ENCODE results near the gene STK4.

The STK4 gene

GRCh38 chr20:45091366-45091765 is 125.1 kb downstream of the STK4 start:
- DNase-seq, result no peak

GRCh38 chr20:45092898-45093297 is 126.6 kb downstream of the STK4 start:
- no peak for DNase-seq

GRCh38 chr20:45094201-45094600 is 127.9 kb downstream of the STK4 start:
- no peak for DNase-seq

- no peak for DNase-seq
These were observed 128.7 kb downstream of the STK4 start for GRCh38 chr20:45094864-45095574.

GRCh38 chr20:45095805-45096238 is 129.5 kb downstream of the STK4 start:
- peak; percentile 28 for DNase-seq

- no peak for DNase-seq
These were observed 130.5 kb downstream of the STK4 start for GRCh38 chr20:45096781-45097180.

- no peak for DNase-seq
These were observed 131.3 kb downstream of the STK4 start for GRCh38 chr20:45097485-45098102.

GRCh38 chr20:45098103-45098773 is 131.9 kb downstream of the STK4 start:
- DNase-seq, result no peak

GRCh38 chr20:45100563-45101245 is 134.4 kb downstream of the STK4 start, which contains the start of gene KCNS1:
Gene KCNS1, minus strand, starts transcription at chr20:45101127. Its CDS starts 1,891 bp downstream, at chr20:45099236.
- DNase-seq, result no peak

- DNase-seq, result no peak
These were observed 135.1 kb downstream of the STK4 start for GRCh38 chr20:45101333-45101850.

GRCh38 chr20:45103072-45103471 is 136.8 kb downstream of the STK4 start:
- no peak for DNase-seq

GRCh38 chr20:45104786-45105185 is 138.5 kb downstream of the STK4 start:
- no peak for DNase-seq

GRCh38 chr20:45105317-45105716 is 139.0 kb downstream of the STK4 start:
- no peak for DNase-seq

GRCh38 chr20:45109634-45110033 is 143.3 kb downstream of the STK4 start:
- DNase-seq, result no peak

GRCh38 chr20:45110301-45110700 is 144.0 kb downstream of the STK4 start:
- DNase-seq, result no peak

- no peak for DNase-seq
These were observed 145.0 kb downstream of the STK4 start for GRCh38 chr20:45111285-45111684.

- DNase-seq, result no peak
These were observed 145.6 kb downstream of the STK4 start for GRCh38 chr20:45111799-45112471.

GRCh38 chr20:45112754-45113153 is 146.4 kb downstream of the STK4 start:
- DNase-seq, result no peak

- no peak for DNase-seq
These were observed 147.6 kb downstream of the STK4 start for GRCh38 chr20:45113865-45114264.

- DNase-seq, result no peak
These were observed 148.4 kb downstream of the STK4 start, which contains the start of gene WFDC5 for GRCh38 chr20:45114465-45115385. Gene WFDC5, minus strand, starts transcription at chr20:45115174. Its CDS starts 91 bp downstream, at chr20:45115083.

GRCh38 chr20:45115386-45115774 is 149.1 kb downstream of the STK4 start:
- DNase-seq, result no peak
